IPS-18a (cell line): Measurements from ENCODE around the gene NCBP3.
"Not testable (repeated sequence)": the region's sequence is repeated elsewhere in the genome, so short reads cannot be mapped to it uniquely, and the experiment has no call there.

Experiments
- H3K27ac ChIP-seq: one replicate; pipeline ENCODE4 v1.5.1; 2013; ENCODE audit warnings: low read length
- H3K27me3 ChIP-seq: one replicate; pipeline ENCODE4 v1.6.1; 2013; ENCODE audit warnings: mild to moderate bottlenecking, low read length; ENCODE audit not compliant: control insufficient read depth, insufficient read depth
- H3K36me3 ChIP-seq: one replicate; pipeline ENCODE4 v1.6.1; 2013; ENCODE audit warnings: low read depth, low read length; ENCODE audit not compliant: control insufficient read depth
- H3K4me1 ChIP-seq: one replicate; pipeline ENCODE4 v1.6.1; 2013; ENCODE audit warnings: low read depth, low read length; ENCODE audit not compliant: control insufficient read depth
- H3K4me3 ChIP-seq: one replicate; pipeline ENCODE4 v1.5.1; 2013; ENCODE audit warnings: low read length
- H3K9ac ChIP-seq: one replicate; pipeline ENCODE4 v1.6.1; 2013; ENCODE audit warnings: mild to moderate bottlenecking, low read length, moderate library complexity
- H3K9me3 ChIP-seq: one replicate; pipeline ENCODE4 v1.6.1; 2013; ENCODE audit warnings: low read depth, low read length; ENCODE audit not compliant: control insufficient read depth

Gene NCBP3

DNA sequence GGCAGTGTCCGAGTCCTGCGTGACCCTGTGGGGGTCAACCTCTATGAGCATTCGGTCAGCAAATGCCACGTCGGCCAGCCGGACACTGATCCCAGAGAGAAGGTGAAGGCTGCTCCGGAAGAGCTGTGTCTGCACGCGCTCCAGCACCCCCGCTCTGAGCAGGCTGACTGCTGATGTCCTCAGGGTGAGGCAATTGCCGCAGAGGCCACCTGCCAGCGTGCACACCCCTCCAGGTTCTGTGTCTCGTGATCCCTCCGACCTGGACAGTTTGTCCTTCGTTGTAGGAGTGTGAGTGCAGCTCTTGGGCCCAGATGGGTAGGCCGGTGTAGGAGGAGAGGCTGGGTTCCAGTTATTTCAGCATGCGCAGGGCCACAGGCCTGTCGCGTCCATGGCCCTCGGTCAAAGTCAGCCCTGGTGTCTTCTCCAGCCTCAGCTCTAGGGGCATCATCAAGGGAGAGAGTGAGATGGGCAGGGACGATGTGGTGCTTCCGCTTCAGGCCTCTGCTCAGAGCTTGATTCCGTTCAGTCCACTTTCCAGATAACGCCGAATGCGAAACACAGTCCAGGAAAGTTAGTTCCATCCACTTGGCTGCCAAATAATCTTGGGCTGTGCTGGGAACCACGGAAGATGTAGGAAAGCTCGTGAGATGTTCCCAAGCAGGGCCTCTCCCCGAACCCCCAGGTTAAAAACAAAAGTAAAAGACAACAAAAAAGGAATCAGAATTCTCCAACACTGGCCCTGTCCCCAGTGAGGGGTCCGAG lies 15.1 kb upstream of the NCBP3 start:
- no peak overlapping the region for H3K9ac ChIP-seq
- no peaks in the 10 kb centered on the region for H3K27me3 ChIP-seq
- no peaks in the 10 kb centered on the region for H3K9me3 ChIP-seq
- H3K36me3 ChIP-seq = no peaks in the 10 kb centered on the region
- no peaks in the 10 kb centered on the region for H3K4me1 ChIP-seq
- no peak overlapping the region for H3K27ac ChIP-seq
- H3K4me3 ChIP-seq = no peak overlapping the region

- Histone ChIP-seq H3K27ac (no peak overlapping the region), H3K9ac (no peak overlapping the region), H3K36me3 (no peaks in the 10 kb centered on the region), H3K4me1 (no peaks in the 10 kb centered on the region), H3K4me3 (no peak overlapping the region), H3K27me3 (no peaks in the 10 kb centered on the region), H3K9me3 (no peaks in the 10 kb centered on the region)
These were observed 13.9 kb upstream of the NCBP3 start for GRCh38 chr17:3859940-3860339.

DNA sequence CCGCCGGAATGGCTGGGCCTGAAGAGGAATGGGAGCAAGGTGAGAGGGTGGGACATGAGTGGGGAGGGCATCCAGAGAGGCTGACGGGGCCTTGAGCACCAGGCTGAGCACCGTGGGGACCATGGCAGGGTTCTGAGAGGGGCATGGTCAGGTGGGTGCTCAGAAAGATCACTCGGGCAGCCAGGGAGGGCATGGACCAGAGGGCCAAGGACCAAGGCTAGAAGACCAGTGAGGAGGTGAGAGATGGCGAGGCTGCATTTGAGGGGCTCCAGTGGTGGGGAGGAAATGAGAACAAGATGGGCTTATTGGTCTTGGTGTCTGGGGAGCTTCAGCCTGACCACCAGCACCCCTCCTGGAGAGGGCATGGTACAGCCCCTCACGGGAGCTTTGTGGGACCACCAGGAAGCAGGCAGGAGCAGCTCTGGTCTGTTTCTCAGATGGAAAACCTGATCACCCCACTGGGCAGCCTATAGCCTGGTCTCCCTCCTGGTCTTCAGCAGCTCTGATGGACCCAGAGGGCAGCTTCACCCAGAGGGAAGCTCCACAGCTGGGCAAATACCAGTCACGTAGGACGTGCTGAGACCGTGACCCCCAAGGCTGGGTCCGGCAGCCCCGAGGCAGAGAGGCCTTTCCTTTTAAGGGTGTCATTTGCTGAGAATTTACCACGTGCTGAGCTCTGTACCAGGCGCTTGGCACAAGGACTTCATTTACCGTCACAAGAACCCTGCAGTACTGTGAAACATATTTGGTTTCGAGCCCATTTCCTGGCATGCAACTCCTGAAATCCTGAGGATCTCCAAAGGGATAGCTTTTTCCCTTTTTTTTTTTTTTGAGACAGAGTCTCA lies 11.4 kb upstream of the NCBP3 start:
- H3K4me1 ChIP-seq = no peaks in the 10 kb centered on the region
- H3K27ac ChIP-seq = no peak overlapping the region
- no peak overlapping the region for H3K4me3 ChIP-seq
- H3K36me3 ChIP-seq = no peaks in the 10 kb centered on the region
- H3K9me3 ChIP-seq = no peaks in the 10 kb centered on the region
- H3K9ac ChIP-seq = no peak overlapping the region
- no peaks in the 10 kb centered on the region for H3K27me3 ChIP-seq

GRCh38 chr17:3854204-3854603 lies 8.2 kb upstream of the NCBP3 start:
- H3K4me1 ChIP-seq, H3K4me3 ChIP-seq, H3K9me3 ChIP-seq, H3K27ac ChIP-seq, H3K9ac ChIP-seq, H3K36me3 ChIP-seq, H3K27me3 ChIP-seq: not testable (repeated sequence)

DNA sequence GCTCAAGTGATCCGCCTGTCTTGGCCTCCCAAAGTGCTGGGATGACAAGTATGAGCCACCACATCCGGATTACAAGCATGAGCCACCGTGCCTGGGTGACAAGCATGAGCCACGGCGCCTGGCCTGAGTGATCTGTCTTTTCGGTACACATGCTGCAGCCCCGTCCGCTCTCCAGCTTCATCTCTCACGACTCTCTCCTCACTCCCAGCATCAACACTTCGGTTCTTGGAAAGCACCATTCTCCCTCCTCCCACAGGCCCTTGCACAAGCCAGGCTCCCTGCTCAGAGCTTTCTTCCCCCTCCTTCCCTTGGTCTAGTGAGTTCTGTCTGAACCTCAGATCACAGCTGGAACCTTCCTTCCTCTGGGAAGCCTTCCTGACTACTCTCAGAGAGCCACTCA lies 6.5 kb upstream of the NCBP3 start:
- no peaks in the 10 kb centered on the region for H3K4me1 ChIP-seq

DNA sequence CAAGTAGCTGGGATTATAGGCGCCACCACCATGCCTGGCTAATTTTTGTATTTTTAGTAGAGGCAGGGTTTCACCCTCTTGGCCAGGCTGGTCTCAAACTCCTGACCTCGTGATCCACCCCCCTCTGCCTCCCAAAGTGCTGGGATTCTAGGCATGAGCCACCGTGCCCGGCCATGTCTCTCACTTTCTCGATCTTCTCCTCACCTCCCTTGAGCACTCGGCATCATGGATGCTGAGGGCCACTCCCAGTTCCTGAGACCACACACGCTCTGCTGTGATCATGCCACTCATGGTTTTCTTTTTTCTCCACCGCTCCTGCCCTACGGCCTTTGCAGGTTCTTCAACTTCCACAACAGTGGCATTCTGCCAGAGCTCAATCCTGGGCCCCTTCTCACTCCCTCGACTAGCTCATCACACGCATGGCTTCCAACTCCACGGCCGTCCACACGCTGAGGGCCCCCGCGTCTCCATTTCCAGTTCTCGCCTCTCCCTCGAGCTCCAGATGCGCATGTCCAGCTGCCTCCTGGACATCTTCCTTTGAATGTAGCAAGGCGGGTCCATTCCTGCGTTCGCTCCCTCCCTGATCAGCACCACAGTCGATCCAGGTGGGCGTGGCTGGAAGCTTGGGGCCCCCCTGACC lies 5.5 kb upstream of the NCBP3 start:
- Histone ChIP-seq H3K4me3 (no peak overlapping the region), H3K36me3 (no peaks in the 10 kb centered on the region), H3K9ac (no peak overlapping the region), H3K9me3 (no peaks in the 10 kb centered on the region), H3K4me1 (no peaks in the 10 kb centered on the region), H3K27me3 (no peaks in the 10 kb centered on the region), H3K27ac (no peak overlapping the region)

More for the DNA sequence above, 6.5 kb upstream of the NCBP3 start:
- no peak overlapping the region for H3K27ac ChIP-seq
- H3K27me3 ChIP-seq = no peaks in the 10 kb centered on the region
- no peak overlapping the region for H3K4me3 ChIP-seq
- H3K9me3 ChIP-seq = no peaks in the 10 kb centered on the region
- H3K36me3 ChIP-seq = no peaks in the 10 kb centered on the region
- H3K9ac ChIP-seq = no peak overlapping the region

GRCh38 chr17:3848229-3848835 lies 2.3 kb upstream of the NCBP3 start:
- Histone ChIP-seq H3K27ac (no peak overlapping the region), H3K36me3 (peaks cover 2% of the 10 kb centered on the region), H3K9ac (no peak overlapping the region), H3K4me1 (peaks cover 3% of the 10 kb centered on the region), H3K27me3 (no peaks in the 10 kb centered on the region), H3K4me3 (no peak overlapping the region), H3K9me3 (no peaks in the 10 kb centered on the region)

DNA sequence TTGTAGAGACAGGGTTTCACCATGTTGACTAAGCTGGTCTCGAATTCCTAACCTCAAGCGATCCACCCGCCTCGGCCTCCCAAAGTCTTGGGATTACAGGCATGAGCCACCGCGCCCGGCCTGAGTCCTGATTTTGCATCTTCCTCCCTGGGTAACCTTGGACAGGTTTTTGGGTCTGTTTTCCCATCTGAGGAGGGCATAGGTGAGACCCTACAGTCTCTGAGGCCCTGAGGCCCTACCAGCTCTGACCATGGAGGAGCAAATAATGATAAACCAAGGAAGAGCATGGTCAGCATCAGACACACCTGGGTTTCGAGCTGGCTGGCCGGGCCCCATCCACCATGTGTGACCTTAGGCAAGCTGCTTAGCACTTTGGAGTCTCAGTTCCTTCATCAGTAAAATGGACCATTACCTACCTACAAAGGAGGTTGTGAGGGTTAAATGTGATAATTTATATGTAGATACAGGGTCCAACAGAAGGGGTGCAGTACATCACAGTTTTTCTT lies 1.2 kb upstream of the NCBP3 start:
- peaks cover 3% of the 10 kb centered on the region for H3K4me1 ChIP-seq
- no peak overlapping the region for H3K4me3 ChIP-seq
- no peaks in the 10 kb centered on the region for H3K27me3 ChIP-seq
- H3K27ac ChIP-seq = no peak overlapping the region
- H3K9ac ChIP-seq = no peak overlapping the region
- H3K36me3 ChIP-seq = peaks cover 13% of the 10 kb centered on the region
- H3K9me3 ChIP-seq = no peaks in the 10 kb centered on the region

DNA sequence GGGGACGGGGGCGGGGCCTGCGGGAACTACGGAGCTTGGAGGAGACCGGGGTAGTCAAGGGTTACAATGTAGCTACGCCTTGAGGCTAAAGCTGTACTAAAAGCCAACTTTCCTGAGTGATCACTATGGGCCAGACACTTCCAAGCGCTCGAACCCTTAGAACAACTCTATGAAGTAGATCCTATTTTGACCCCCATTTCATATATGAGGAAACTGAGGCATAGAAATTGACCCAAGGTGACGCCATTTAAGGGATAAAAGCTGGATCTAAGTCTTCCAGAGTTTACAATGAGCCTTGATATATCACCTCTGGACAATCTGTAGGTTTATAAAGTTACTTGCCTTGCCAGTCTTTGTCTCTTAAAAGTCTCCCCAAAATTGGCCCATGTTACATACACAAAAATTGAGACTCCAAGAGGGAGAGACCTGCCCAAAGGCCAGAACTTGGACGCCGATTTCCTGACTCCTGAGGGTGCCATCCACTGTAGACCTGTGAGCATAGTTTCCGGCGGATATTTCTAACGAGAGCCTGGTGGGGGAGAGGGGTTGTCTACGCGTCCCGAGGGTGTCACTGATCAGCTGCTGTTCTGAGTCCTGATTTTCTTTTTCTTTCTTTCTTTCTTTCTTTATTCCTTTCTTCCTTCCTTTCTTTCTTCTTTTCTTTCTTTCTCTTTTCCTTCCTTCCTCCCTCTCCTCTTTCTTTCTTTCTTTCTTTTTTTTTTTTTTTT lies 555 bp upstream of the NCBP3 start:
- peak overlapping the region; percentile 46 for H3K4me3 ChIP-seq
- H3K27ac ChIP-seq = no peak overlapping the region
- no peaks in the 10 kb centered on the region for H3K27me3 ChIP-seq
- no peaks in the 10 kb centered on the region for H3K9me3 ChIP-seq
- peaks cover 19% of the 10 kb centered on the region for H3K36me3 ChIP-seq
- H3K4me1 ChIP-seq = peaks cover 3% of the 10 kb centered on the region
- no peak overlapping the region for H3K9ac ChIP-seq

DNA sequence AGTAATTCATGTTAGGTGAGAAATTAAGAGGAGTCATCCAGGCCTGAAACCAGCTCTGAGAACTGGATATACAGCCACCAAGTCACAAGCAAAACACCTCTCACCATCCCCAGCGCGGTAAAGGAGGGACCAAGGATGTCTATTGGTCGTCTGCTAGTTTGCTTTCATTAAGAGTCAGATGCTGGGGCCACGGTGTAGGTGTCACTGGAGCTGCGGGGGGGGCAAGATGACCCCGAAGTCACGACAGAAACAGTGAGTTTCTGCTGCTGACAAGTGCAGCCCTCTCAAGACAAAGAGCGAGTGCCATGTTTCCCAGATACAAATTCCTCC lies 790 bp downstream of the NCBP3 start:
- Histone ChIP-seq H3K36me3 (peaks cover 24% of the 10 kb centered on the region), H3K27me3 (no peaks in the 10 kb centered on the region), H3K9me3 (no peaks in the 10 kb centered on the region), H3K4me1 (peaks cover 3% of the 10 kb centered on the region), H3K9ac (peak overlapping the region; percentile 90), H3K27ac (no peak overlapping the region), H3K4me3 (peak overlapping the region; percentile 94)

- not testable (repeated sequence) for H3K9ac ChIP-seq, H3K27ac ChIP-seq, H3K4me1 ChIP-seq, H3K9me3 ChIP-seq, H3K27me3 ChIP-seq
- peaks cover 31% of the 10 kb centered on the region for H3K36me3 ChIP-seq
- H3K4me3 ChIP-seq = peak overlapping the region; percentile 94
These were observed 1.5 kb downstream of the NCBP3 start for GRCh38 chr17:3844556-3844955.
